Endothelial cell of umbilical vein (primary cell): ENCODE results near the gene TSPAN17. TPM values are rescaled to one million over a fixed set of nuclear protein-coding genes. Genes with fewer than 3 reads are reported as not detected.

ENCODE experiments used
- BruUV-seq: library from RNA; stranded (reverse); fragments of 400-500 nt; replicated peaks from 2 replicates; lab custom pipeline; 2021; lab: Mats Ljungman, UMichigan
- CTCF ChIA-PET: fragments of 300-600, 350-600 bp; sonication (Branson Sonifier 250); formaldehyde crosslinking; loops from one replicate; lab custom pipeline; 2021; ENCODE audit warnings: antibody characterized with exemption, inconsistent platforms; lab: Charles Lee
- POLR2A ChIA-PET: fragments of 300-600, 350-600 bp; sonication (Branson Sonifier 250); formaldehyde crosslinking; loops from one replicate; lab custom pipeline; 2021; ENCODE audit warnings: antibody characterized with exemption, inconsistent platforms; lab: Charles Lee
- DNase-seq: peaks from one replicate; pipeline ENCODE4 v3.0.0-alpha.2; 2011; ENCODE audit warnings: low read depth, low spot score
- FAIRE-seq: peaks from 2 replicates; lab custom pipeline; 2011; peaks lifted over from hg19 to GRCh38; lab: Jason Lieb, UNC
- H2AFZ ChIP-seq: 2 replicates; pipeline ENCODE4 v1.6.0; 2012; ENCODE audit warnings: low read depth, low read length, control low read depth, inconsistent platforms
- H3K27ac ChIP-seq: 2 replicates; pipeline ENCODE4 v1.5.1; 2011; ENCODE audit warnings: low read depth, mild to moderate bottlenecking, control low read depth, low read length, moderate library complexity; ENCODE audit not compliant: insufficient read depth
- H3K27me3 ChIP-seq, 2 experiments: 2 replicates each; pipeline versions ENCODE4 v1.6.0 to v1.6.1; 2011; ENCODE audit warnings: low read length in 2 of 2, mixed read lengths in 1 of 2; ENCODE audit not compliant: control insufficient read depth in 2 of 2, insufficient read depth in 2 of 2
- H3K36me3 ChIP-seq, 2 experiments: 2 replicates in 1 of 2; 3 replicates in 1 of 2; pipeline ENCODE4 v1.5.1; 2011; ENCODE audit warnings: low read length in 2 of 2, mild to moderate bottlenecking in 1 of 2, moderate library complexity in 1 of 2; ENCODE audit not compliant: control insufficient read depth in 2 of 2, insufficient read depth in 2 of 2; ENCODE audit errors: extremely low read depth in 1 of 2
- H3K4me1 ChIP-seq: 3 replicates; pipeline ENCODE4 v1.5.1; 2011; ENCODE audit warnings: mild to moderate bottlenecking, low read length; ENCODE audit not compliant: control insufficient read depth, insufficient read depth; ENCODE audit errors: extremely low read depth
- H3K4me2 ChIP-seq: 2 replicates; pipeline ENCODE4 v1.6.1; 2011; ENCODE audit warnings: low read length, control low read depth, mixed read lengths; ENCODE audit not compliant: insufficient read depth
- H3K4me3 ChIP-seq, 3 experiments: fragments of 200-600 bp in 1 of 3; sonication (generic), shearing (Covaris generic) in 1 of 3; replicated peaks in 1 of 3; 2 replicates each; pipeline ENCODE4 v1.5.1; 2011 to 2016; ENCODE audit warnings: control low read depth in 3 of 3, low read length in 3 of 3, mild to moderate bottlenecking in 2 of 3, inconsistent platforms in 1 of 3, low read depth in 1 of 3, moderate library complexity in 1 of 3; ENCODE audit not compliant: insufficient read depth in 1 of 3
- H3K79me2 ChIP-seq: 2 replicates; pipeline ENCODE4 v1.6.0; 2012; ENCODE audit warnings: low read length, inconsistent platforms; ENCODE audit not compliant: control insufficient read depth, insufficient read depth
- H3K9ac ChIP-seq: replicated peaks from 2 replicates; pipeline ENCODE3; 2011; ENCODE audit warnings: low read length, control low read depth; ENCODE audit not compliant: insufficient read depth; ENCODE audit errors: extremely low read depth
- H3K9me1 ChIP-seq: replicated peaks from 3 replicates; pipeline ENCODE4 v1.6.0; 2011; ENCODE audit warnings: mild to moderate bottlenecking, low read length; ENCODE audit not compliant: control insufficient read depth, insufficient read depth; ENCODE audit errors: extremely low read depth
- H3K9me3 ChIP-seq: replicated peaks from 2 replicates; pipeline ENCODE4 v1.5.1; 2012; ENCODE audit warnings: low read length, inconsistent platforms; ENCODE audit not compliant: control insufficient read depth, insufficient read depth
- H4K20me1 ChIP-seq: replicated peaks from 2 replicates; pipeline ENCODE3; 2011; ENCODE audit warnings: mild to moderate bottlenecking, low read length; ENCODE audit not compliant: control insufficient read depth, insufficient read depth; ENCODE audit errors: extremely low read depth
- CTCF ChIP-seq, 2 donors: IDR thresholded peaks; 1 replicate in 1 of 2; 2 replicates in 1 of 2; pipeline ENCODE4 v1.5.1; 2011; ENCODE audit warnings: low read length in 2 of 2, mild to moderate bottlenecking in 2 of 2, moderate library complexity in 2 of 2, control low read depth in 1 of 2, inconsistent platforms in 1 of 2, low read depth in 1 of 2; ENCODE audit not compliant: insufficient read depth in 1 of 2; ENCODE audit errors: extremely low read depth in 1 of 2
- EZH2 ChIP-seq: IDR thresholded peaks from 2 replicates; pipeline ENCODE4 v1.6.1; 2012; ENCODE audit warnings: borderline replicate concordance, low read depth, mild to moderate bottlenecking, moderate library complexity, low read length, inconsistent platforms; ENCODE audit not compliant: severe bottlenecking
- FOS ChIP-seq: IDR thresholded peaks from 2 replicates; pipeline ENCODE4 v1.6.1; 2011; ENCODE audit warnings: mild to moderate bottlenecking, low read length, moderate library complexity, borderline replicate concordance; ENCODE audit not compliant: insufficient read depth
- GATA2 ChIP-seq: IDR thresholded peaks from 2 replicates; pipeline ENCODE4 v1.7.0; 2011; ENCODE audit warnings: low read depth, mild to moderate bottlenecking, moderate library complexity, mixed read lengths, low read length; ENCODE audit not compliant: insufficient read length, insufficient read depth
- JUN ChIP-seq: IDR thresholded peaks from 2 replicates; pipeline ENCODE4 v1.6.1; 2011; ENCODE audit warnings: borderline replicate concordance, low read depth; ENCODE audit not compliant: insufficient read length, insufficient read depth
- MAX ChIP-seq: IDR thresholded peaks from 2 replicates; pipeline ENCODE4 v1.6.1; 2011; ENCODE audit not compliant: insufficient read depth, insufficient read length
- MYC ChIP-seq: IDR thresholded peaks from one replicate; pipeline ENCODE4 v1.6.1; 2011; ENCODE audit warnings: mild to moderate bottlenecking, low read depth, low read length
- POLR2A ChIP-seq: IDR thresholded peaks from 2 replicates; pipeline ENCODE4 v1.6.1; 2012; ENCODE audit warnings: low read depth, mild to moderate bottlenecking, control low read depth, low read length
- POLR2AphosphoS5 ChIP-seq: IDR thresholded peaks from 2 replicates; pipeline ENCODE4 v1.6.1; 2012; ENCODE audit warnings: low read depth, mild to moderate bottlenecking, control low read depth, low read length, moderate library complexity; ENCODE audit not compliant: insufficient read depth
- dilution Hi-C: fragments of 300-500 bp; cut with MboI; formaldehyde crosslinking; loops from one replicate; pipeline ENCODE4 v1.15.0; 2019; ENCODE audit warnings: low sequenced_read_pairs; ENCODE audit not compliant: extremely low pct_ligation_motif_present
- intact Hi-C: fragments of 100-400 bp; cut with micrococcal nuclease; formaldehyde crosslinking; loops from one replicate; pipeline ENCODE4 v1.10.0; 2022
- polyA plus RNA-seq, 4 experiments: library from polyadenylated mRNA; depleted of rRNA in 3 of 4; stranded (reverse) in 3 of 4; unstranded in 1 of 4; fragments of >200 nt; gene quantifications; 2 replicates each; pipeline versions ENCODE4 v1.2.1 to v1.2.3, GENCODE V29; 2011 to 2012; ENCODE audit warnings: missing spikeins in 1 of 4
- total RNA-seq: library from RNA; stranded (reverse); gene quantifications from 2 replicates; pipeline ENCODE4 v1.2.3, GENCODE V29; 2021

TSPAN17 gene
- total and polyA plus RNA-seq, 2 donors (not counting 3 experiments of a cell fraction or from before 2014, with no cell fraction given), result 55.9 to 73.3 TPM

GRCh38 chr5:176678584-176678983 lies 31.3 kb downstream of the TSPAN17 start:
- no peak for FAIRE-seq
- intact Hi-C loops, result no loop called here

GRCh38 chr5:176679365-176680225 lies 32.3 kb downstream of the TSPAN17 start:
- CTCF ChIA-PET, result interaction anchor here (1.9 kb wide), 1 partner anchor 19 kb away, joined by 8 read pairs; no protein-coding TSS in a partner anchor
- dilution Hi-C loops, result no loop called here
- Histone ChIP-seq H3K36me3 (no peaks in the 10 kb centered on the region), H3K4me2 (no peak overlapping the region), H4K20me1 (no peaks in the 10 kb centered on the region), H3K9ac (no peak overlapping the region), H3K27me3 (peaks cover 14 to 34% of the 10 kb centered on the region in 2 experiments), H3K27ac (no peak overlapping the region), H2AFZ (no peak overlapping the region), H3K9me1 (no peaks in the 10 kb centered on the region), H3K9me3 (no peaks in the 10 kb centered on the region), H3K79me2 (no peaks in the 10 kb centered on the region), H3K4me1 (no peaks in the 10 kb centered on the region), H3K4me3 (no peak overlapping the region)
- FAIRE-seq (no peak), DNase-seq (no peak)
- TF ChIP-seq POLR2AphosphoS5, result no peak
- no peak for TF ChIP-seq MYC
- TF ChIP-seq GATA2, result no peak
- TF ChIP-seq FOS, result no peak
- TF ChIP-seq JUN, result no peak
- TF ChIP-seq CTCF (IDR thresholded peaks at IDR 0.05; ENCODE audit: extremely low read depth in 1 of 2, insufficient read depth in 1 of 2, low read depth in 1 of 2, low read length in 2 of 2), result no peak
- no peak for TF ChIP-seq EZH2
- no peak for TF ChIP-seq MAX
- no peak for TF ChIP-seq POLR2A
- no TSS peak for BruUV-seq
- intact Hi-C loops, result no loop called here
- POLR2A ChIA-PET, result no interaction called here

More at GRCh38 chr5:176678584-176678983, 31.3 kb downstream of the TSPAN17 start:
- H3K9ac ChIP-seq, result no peak overlapping the region
- no peak overlapping the region for H3K4me2 ChIP-seq
- dilution Hi-C loops, result no loop called here
- H3K27ac ChIP-seq, result no peak overlapping the region
- H3K79me2 ChIP-seq, result no peaks in the 10 kb centered on the region
- H3K36me3 ChIP-seq, result no peaks in the 10 kb centered on the region
- no TSS peak for BruUV-seq
- H3K27me3 ChIP-seq, result peaks cover 13 to 31% of the 10 kb centered on the region in 2 experiments
- no peak for DNase-seq
- no peak overlapping the region for H2AFZ ChIP-seq
- no peak overlapping the region for H3K4me3 ChIP-seq
- no peak for TF ChIP-seq POLR2A
- no peaks in the 10 kb centered on the region for H4K20me1 ChIP-seq
- CTCF ChIA-PET, result interaction anchor here (1.2 to 1.7 kb wide), 2 partner anchors 18 to 28 kb away, joined by 4 read pairs; no protein-coding TSS in a partner anchor
- H3K4me1 ChIP-seq, result no peaks in the 10 kb centered on the region
- H3K9me1 ChIP-seq, result no peaks in the 10 kb centered on the region
- no peaks in the 10 kb centered on the region for H3K9me3 ChIP-seq
- POLR2A ChIA-PET, result no interaction called here
